ENCODE results near the gene ST3GAL2. TPM values are rescaled to one million over a fixed set of nuclear protein-coding genes. Genes with fewer than 3 reads are reported as not detected.
"Not testable (repeated sequence)": the region's sequence is repeated elsewhere in the genome, so short reads cannot be mapped to it uniquely, and the experiment has no call there.

The ST3GAL2 gene
- total RNA-seq, 1 experiment from 2014 or later, result 8.9 TPM

DNA sequence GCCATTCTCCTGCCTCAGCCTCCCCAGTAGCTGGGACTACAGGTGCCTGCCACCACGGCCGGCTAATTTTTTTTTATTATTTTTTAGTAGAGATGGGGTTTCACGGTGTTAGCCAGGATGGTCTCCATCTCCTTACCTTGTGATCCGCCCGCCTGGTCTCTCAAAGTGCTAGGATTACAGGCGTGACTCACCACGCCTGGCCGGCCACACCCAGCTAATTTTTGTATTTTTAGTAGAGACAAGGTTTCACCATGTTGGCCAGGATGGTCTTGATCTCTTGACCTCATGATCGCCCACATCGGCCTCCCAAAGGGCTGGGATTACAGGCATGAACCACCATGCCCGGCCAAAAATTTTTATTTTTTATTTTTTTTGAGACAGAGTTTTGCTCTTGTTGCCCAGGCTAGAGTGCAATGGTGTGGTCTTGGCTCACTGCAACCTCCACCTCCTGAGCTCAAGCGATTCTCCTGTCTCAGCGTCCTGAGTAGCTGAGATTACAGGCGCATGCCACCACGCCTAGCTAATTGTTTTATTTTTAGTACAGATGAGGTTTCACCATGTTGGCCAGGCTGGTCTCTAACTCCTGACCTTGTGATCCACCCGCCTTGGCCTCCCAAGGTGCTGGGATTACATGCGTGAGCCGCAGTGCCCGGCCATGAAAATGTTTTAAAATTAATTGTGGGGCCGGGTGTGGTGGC, 52.5 kb downstream of the ST3GAL2 start:
- H3K36me3 ChIP-seq, H3K4me3 ChIP-seq, H3K27me3 ChIP-seq, H3K9me3 ChIP-seq, DNase-seq: not testable (repeated sequence)

DNA sequence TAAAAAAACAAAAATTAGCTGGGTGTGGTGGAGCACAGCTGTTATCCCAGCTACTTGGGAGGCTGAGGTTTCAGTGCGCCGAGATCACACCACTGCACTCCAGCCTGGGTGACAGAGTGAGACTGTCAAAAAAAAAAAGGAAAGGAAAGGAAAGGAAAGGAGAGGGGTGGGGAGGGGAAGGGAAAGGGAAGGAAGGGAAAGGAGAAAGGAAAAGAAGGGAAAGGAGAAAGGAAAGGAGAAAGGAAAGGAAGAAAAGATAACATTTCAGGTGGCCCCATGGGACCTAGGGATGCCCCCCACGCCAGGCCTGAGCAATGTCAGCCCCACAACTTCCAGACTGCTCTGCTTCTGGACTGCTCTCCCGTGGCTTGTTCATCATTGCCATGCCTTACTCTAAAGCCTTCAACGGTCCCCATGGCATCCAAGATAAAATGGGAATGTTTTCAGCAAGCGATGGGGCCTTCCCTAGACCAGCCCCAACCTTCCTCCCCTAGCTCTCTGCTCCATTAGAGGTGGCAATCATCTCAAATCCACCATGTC, 55.4 kb downstream of the ST3GAL2 start:
- H3K27me3 ChIP-seq, result no peaks in the 10 kb centered on the region
- H3K36me3 ChIP-seq, result peaks cover 2% of the 10 kb centered on the region; the same call in 1 of the 2 replicates
- no peaks in the 10 kb centered on the region for H3K9me3 ChIP-seq
- DNase-seq, result no peak
- H3K4me3 ChIP-seq, result no peak overlapping the region

DNA sequence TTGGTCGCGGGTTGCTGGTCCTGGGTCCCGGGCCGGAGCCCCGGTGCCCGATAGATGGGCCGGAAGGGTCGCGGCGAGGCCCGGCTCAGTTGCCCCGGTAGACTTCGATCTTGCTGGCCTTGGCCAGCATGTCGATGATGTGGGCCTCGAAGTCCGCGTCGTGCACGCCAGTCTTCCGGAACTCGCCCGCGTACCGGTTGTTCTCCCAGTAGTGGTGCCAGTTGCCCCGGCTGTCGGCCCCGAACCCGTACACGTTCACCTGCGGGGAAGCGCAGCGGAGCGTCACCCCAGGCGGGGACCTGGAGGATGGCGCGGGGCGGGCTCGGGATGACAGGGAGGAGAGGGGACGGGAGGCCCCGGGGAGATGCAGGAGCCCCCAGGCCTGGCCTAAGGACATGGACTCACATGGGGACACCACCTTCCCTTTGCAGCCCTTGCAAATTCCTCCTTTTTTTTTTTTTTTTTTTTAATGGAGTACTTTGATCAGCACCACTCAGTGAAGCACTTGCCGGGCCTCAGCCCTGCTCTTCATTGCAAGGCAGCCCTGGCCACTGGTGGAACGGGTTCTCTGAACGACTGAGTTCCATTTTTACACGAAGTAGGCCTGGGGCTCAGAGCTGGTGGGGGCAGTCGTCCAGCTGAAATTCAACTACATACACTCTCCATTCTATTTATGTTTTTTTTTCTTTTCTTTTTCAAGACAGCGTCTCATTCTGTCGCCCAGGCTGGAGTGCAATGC, 57.1 kb downstream of the ST3GAL2 start:
- Histone ChIP-seq H3K9me3 (no peaks in the 10 kb centered on the region), H3K36me3 (peaks cover 2% of the 10 kb centered on the region), H3K27me3 (no peaks in the 10 kb centered on the region), H3K4me3 (peak overlapping the region; percentile 91)
- DNase-seq, result no peak

DNA sequence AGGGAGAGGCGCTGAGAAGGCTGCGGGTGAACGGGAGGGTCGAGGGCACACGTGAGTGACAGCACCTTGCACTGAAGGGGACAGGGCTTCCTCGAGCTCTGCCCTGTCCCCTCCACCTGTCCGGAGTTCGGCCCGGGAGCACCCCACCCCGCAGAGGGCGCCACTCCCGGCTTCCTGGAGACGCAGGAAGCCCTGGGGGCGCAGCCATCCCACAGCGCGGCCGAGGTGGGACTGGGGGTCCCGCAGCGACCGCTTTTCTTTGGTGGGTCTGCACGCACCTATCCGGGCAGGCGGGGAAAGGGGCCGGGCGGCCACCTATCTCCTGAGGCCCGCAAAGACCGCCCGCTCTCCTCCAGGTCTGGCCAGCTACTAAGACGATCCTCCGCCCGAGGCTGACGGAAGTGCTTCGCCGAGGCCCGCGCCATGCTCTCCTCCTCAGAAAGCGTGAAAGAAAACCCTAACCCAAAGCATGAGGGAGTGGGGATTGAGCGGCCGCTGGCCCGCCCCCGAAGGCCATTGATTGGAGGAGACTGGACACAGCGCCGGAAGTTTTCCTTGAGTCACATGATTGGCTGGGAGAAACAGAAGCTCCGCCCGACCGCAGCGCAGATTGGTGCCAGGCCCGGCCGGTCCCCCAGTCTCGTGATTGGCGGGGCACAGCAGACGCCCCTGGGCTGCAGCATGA, 57.8 kb downstream of the ST3GAL2 start:
- peaks cover 8% of the 10 kb centered on the region for H3K36me3 ChIP-seq
- H3K9me3 ChIP-seq, result no peaks in the 10 kb centered on the region
- H3K27me3 ChIP-seq, result no peaks in the 10 kb centered on the region
- DNase-seq, result peak; percentile 95
- peak overlapping the region; percentile 91 for H3K4me3 ChIP-seq

DNA sequence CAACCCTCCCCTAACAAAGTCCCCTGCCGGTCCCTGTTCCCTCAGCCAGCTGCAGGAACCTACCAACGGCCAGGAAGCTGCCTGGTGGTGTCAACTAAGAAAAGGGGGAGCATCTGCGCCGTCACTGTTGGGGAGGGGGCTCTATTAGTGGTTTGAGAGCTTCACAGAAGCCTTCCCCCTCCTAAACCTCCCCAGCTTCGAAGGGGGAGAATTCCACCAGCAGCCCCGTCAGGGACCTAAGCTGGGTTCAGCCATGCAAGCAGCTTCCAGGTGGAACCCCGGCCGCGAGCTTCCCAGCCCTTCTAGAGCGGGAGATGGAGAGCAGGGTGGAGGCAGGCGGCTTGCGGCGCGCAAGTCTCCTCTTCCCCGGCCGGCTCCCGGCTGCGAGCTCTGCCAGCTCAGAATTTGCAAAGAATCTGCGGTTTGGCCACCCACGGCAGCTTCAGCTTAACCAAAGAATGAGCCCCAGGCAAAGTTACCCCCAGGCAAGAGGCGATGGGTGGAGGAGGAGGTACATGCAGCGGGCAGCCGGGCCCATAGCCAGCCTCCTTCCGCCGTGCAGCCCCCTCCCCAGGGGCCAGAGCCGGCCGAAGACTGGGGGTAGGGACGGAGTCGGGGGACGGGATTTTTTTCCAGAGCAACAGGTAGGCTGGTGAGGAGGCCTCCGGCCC, 58.5 kb downstream of the ST3GAL2 start:
- DNase-seq, result peak; percentile 82
- Histone ChIP-seq H3K36me3 (peaks cover 13% of the 10 kb centered on the region), H3K9me3 (no peaks in the 10 kb centered on the region), H3K4me3 (peak overlapping the region; percentile 91), H3K27me3 (no peaks in the 10 kb centered on the region)

DNA sequence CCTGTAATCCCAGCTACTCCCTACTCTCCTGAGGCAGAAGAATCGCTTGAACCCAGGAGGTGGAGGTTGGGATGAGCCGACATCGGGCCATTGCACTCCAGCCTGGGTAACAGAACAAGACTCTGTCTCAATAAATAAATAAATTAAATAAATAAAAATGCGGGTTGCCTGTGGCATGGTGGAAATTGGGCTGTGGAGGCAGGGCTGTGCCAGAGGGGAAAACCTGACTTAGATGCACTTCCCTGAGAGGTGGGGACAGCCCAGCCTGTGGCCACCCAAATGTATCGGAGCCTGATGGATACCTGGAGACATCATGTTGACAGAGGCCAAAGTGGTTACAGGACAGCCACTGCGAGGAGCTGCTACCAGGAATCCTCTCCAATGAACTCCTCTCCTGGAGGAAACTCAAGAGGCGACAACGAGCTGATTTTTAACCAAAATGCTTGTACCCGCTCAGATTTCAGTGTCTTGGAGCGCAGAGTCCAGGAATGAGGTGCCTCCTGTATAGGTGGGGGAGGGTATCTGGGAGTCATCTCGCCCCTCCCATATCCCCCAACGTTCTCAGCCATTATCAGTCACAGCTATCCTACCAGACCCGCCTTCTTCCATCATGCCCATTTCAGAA, 59.9 kb downstream of the ST3GAL2 start:
- no peaks in the 10 kb centered on the region for H3K9me3 ChIP-seq
- no peaks in the 10 kb centered on the region for H3K27me3 ChIP-seq
- H3K36me3 ChIP-seq, result peaks cover 13% of the 10 kb centered on the region
- H3K4me3 ChIP-seq, result no peak overlapping the region
- no peak for DNase-seq

DNA sequence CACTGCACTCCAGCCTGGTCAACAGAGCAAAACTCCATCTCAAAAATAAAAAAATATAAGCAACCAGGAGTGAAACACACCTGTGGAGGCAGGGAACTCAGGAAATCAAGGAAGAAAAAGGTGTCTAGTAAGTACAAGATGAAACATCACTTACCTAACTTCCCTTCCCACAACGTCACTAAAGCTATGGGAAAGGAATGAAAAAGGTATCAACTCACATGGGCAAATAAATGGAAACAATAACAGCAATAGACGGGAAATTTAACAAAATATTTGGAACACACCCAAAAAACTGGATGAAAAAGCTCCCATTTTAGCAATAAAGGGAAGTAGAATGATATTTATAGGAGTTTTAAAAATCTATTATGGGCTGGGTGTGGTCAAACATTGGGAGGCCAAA, 61.1 kb downstream of the ST3GAL2 start:
- no peak overlapping the region for H3K4me3 ChIP-seq
- peaks cover 17% of the 10 kb centered on the region for H3K36me3 ChIP-seq
- H3K9me3 ChIP-seq, result no peaks in the 10 kb centered on the region
- no peaks in the 10 kb centered on the region for H3K27me3 ChIP-seq
- no peak for DNase-seq

DNA sequence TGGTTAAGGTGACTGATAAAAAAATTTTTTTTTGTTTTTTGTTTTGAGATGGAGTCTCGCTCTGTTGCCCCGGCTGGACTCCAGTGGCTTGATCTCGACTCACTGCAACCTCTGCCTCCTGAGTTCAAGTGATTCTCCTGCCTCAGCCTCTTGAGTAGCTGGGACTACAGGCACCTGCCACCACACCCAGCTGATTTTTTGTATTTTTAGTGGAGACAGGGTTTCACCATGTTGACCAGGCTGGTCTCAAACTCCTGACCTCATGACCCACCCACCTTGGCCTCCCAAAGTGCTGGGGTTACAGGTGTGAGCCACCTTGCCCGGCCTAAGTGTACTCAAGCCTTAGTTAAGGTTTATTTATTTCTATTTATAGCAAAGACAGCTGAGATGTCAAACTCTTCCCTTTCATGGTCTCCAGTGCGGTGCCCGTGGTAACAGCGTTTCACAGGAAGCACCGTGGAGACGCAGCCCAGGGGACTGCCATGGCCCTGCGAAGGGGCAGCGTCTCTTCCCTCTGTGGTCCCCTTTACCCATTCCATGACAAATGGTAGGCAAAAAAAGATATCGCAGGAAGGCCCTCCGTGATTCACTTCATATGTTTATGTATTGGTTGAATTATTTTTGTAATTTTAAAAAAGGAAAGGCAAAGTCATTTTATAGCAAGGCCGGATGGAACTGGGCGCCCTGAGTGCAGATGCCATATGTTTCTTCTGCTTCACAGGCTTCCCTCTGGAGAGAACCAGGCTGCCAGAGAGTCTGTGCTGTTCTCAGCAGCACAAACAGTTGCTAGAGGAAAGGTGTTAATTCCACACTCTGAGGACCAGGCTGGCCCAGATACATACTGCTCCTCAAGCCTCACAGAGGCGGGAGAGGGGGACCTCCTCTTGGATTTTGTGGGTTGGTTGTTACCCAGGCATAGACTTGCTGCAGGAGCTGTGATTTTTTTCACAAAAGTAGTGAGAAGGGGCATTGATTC, 63.0 kb downstream of the ST3GAL2 start:
- H3K36me3 ChIP-seq, result peaks cover 22% of the 10 kb centered on the region
- DNase-seq, result no peak

DNA sequence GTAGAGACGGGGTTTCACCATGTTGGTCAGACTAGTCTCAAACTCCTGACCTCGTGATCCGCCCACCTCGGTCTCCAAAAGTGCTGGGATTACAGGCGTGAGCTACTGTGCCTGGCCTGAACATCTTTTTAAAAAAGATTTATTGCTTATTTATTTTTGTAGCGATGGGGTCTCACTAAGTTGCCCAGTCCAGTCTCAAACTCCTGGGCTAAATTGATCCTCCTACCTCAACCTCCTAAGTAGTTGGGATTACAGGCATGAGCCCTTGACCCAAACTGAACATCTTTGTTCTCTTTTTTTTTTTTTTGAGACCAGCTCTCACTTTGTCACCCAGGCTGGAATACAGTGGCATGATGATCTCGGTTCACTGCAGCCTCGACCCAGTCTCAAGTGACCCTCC, 64.7 kb downstream of the ST3GAL2 start:
- Histone ChIP-seq H3K9me3 (no peaks in the 10 kb centered on the region), H3K4me3 (no peak overlapping the region), H3K27me3 (no peaks in the 10 kb centered on the region), H3K36me3 (peaks cover 31% of the 10 kb centered on the region)
- DNase-seq, result no peak

More for the DNA sequence above, 63.0 kb downstream of the ST3GAL2 start:
- H3K4me3 ChIP-seq, result no peak overlapping the region
- H3K9me3 ChIP-seq, result no peaks in the 10 kb centered on the region
- no peaks in the 10 kb centered on the region for H3K27me3 ChIP-seq

DNA sequence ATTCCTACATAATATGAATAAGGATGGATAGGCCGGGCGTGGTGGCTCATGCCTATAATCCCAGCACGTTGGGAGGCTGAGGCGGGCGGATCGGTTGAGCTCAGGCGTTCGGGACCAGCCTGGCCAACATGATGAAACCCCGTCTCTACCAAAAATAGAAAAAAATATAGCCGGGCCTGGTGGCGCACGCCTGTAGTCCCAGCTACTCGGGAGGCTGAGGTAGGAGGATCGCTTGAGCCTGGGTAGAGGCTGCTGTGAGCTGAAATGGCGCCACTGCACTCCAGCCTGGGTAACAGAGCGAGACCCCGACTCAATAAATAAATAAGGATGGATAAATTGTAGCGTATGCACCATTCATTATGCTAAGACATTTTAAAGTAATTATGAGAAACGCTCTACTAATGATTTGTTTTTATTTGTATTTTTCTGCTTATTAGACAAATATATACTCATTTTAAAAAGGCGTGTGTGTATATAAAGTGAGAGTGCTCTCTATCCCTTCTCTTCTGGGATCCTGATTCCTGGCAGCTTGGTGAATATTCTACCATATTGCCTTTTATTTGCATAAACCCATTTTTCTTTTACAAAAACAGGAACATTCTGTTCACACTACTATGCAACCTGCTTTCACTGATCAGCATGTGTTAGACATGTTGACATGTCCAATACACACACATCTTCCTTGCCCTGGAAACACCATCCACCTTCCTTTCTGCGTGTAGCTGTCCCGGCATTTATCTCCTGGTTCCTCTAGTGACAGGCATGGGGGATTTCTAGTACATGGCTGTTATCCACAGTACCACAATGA, 65.8 kb downstream of the ST3GAL2 start:
- Histone ChIP-seq H3K4me3 (no peak overlapping the region), H3K27me3 (no peaks in the 10 kb centered on the region), H3K9me3 (no peaks in the 10 kb centered on the region), H3K36me3 (peaks cover 29% of the 10 kb centered on the region)
- no peak for DNase-seq

DNA sequence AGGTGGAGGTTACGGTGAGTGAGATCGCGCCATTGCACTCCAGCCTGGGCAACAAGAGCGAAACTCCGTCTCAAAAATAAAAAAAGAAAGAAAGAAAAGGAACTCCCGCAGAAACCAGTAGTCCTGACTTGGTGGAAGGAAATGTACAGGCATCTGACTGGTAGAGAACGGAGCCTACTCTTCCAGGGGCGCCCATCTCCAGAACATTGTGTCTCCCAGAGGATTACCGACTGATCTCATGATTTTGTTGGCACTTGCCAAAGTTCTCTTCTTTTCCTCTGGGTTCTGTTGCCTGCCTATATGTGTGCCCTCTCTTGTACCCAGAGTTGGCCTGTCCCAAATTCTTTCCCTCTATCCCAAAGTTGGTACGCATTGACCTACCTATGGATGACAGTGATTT, 68.0 kb downstream of the ST3GAL2 start:
- Histone ChIP-seq H3K9me3 (no peaks in the 10 kb centered on the region), H3K27me3 (no peaks in the 10 kb centered on the region), H3K4me3 (no peak overlapping the region), H3K36me3 (peaks cover 21% of the 10 kb centered on the region)
- DNase-seq, result no peak

DNA sequence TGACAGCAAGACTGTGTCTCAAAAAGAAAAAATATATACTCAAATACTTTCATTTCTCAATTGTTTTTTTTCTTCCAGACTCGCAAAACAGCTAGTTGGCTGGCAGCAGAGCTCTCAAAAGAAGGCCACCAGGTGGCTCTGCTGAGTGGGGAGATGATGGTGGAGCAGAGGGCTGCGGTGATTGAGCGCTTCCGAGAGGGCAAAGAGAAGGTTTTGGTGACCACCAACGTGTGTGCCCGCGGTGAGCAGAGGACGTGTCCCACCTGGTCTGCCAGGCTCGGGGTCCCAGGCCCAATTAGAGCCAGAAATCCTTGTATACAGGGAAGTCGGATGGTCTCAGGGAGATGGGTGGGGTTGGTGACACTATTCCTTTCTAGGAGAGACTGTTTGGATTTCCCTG, 68.8 kb downstream of the ST3GAL2 start:
- DNase-seq, H3K9me3 ChIP-seq, H3K27me3 ChIP-seq, H3K4me3 ChIP-seq: not testable (repeated sequence)
- peaks cover 18% of the 10 kb centered on the region for H3K36me3 ChIP-seq

DNA sequence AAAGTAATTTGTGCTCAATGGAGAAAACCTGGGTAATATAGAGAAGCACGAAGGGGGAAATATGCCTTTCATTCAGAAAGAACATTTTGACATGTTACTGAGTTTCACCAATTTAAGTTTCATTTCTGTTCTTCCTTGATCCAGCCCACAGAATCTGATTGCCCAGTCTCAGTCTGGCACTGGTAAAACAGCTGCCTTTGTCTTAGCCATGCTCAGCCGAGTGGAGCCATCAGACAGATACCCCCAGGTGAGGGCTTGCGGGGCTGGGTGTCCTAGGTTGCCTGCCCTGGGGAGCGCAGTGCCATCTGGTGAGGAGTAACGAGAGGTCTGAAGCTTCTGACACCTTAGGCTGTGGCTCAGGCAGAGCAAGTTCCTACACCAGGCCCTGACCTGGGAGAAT, 74.5 kb downstream of the ST3GAL2 start:
- Histone ChIP-seq H3K27me3 (no peaks in the 10 kb centered on the region), H3K4me3 (no peak overlapping the region), H3K36me3 (peaks cover 26% of the 10 kb centered on the region), H3K9me3 (no peaks in the 10 kb centered on the region)
- no peak for DNase-seq

DNA sequence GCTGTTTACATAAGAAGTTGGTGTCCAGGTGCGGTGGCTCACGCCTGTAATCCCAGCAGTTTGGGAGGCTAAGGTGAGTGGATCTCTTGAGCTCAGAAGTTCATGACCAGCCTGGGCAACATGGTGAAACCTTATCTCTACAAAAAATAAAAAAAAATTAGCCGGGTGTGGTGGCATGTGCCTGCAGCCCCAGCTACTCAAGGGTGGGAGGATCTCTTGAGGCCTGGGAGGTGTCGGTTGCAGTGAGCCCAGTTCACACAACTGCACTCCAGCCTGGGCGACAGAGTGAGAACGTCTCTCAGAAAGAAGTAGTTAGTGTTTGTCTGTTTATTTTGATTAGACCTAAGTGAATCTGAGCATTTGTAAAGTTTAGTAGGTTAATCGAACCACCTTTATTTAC, 79.3 kb downstream of the ST3GAL2 start:
- Histone ChIP-seq H3K27me3 (no peaks in the 10 kb centered on the region), H3K4me3 (no peak overlapping the region), H3K36me3 (peaks cover 28% of the 10 kb centered on the region), H3K9me3 (no peaks in the 10 kb centered on the region)
- DNase-seq, result no peak

DNA sequence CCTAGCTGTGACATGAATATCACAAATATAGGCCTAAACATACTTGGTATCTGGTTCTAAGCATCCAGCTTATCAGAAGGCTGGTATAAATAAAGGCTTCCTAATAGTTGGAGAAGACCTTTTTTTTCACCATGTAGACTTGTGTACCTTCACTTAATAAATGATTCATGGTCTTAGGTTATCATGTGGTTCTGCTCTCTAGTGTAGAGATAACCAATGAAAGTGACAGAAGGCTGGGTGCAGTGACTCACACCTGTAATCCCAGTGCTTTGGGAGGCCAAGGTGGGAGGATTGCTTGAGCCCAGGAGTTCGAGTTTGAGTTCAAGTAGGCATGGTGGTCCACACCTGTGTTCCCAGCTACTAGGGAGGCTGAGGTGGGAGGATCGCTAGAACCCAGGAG, 89.1 kb downstream of the ST3GAL2 start:
- no peaks in the 10 kb centered on the region for H3K9me3 ChIP-seq
- no peak overlapping the region for H3K4me3 ChIP-seq
- no peaks in the 10 kb centered on the region for H3K27me3 ChIP-seq
- peaks cover 16% of the 10 kb centered on the region for H3K36me3 ChIP-seq
- no peak for DNase-seq
